IMR-90 (cell line): ENCODE data around the gene SEMA3C. TPM values are rescaled to one million over a fixed set of nuclear protein-coding genes. Genes with fewer than 3 reads are reported as not detected.

Experiments
- ATAC-seq: fragments of 200-7000 bp; cut with Tn5 transposase; 2 replicates; pipeline ENCODE4 v1.9.1; 2020; ENCODE audit warnings: low read depth, mild to moderate bottlenecking, moderate library complexity
- BruUV-seq: library from RNA; stranded (reverse); fragments of 400-500 nt; replicated peaks from 2 replicates; lab custom pipeline; 2021; lab: Mats Ljungman, UMichigan
- CTCF ChIA-PET: fragments of 300-600 bp; formaldehyde crosslinking; extraction: SDS; loops from one replicate; lab custom pipeline; 2021; ENCODE audit warnings: antibody characterized with exemption; lab: Yijun Ruan, JAX
- POLR2A ChIA-PET: fragments of 300-600 bp; sonication (Branson Sonifier 250); formaldehyde crosslinking; loops from one replicate; lab custom pipeline; 2022; ENCODE audit warnings: antibody characterized with exemption; ENCODE audit not compliant: unreplicated experiment; lab: Charles Lee
- DNase-seq: peaks from one replicate; pipeline ENCODE4 v3.0.0; 2013
- H2AFZ ChIP-seq: replicated peaks from 2 replicates; pipeline ENCODE3; 2013; ENCODE audit warnings: low read length, mild to moderate bottlenecking; ENCODE audit not compliant: poor library complexity
- H2AK5ac ChIP-seq: 2 replicates; pipeline ENCODE4 v1.6.1; 2013; ENCODE audit warnings: low read depth, low read length, inconsistent platforms
- H2AK9ac ChIP-seq: replicated peaks from 2 replicates; pipeline ENCODE3; 2013; ENCODE audit warnings: mild to moderate bottlenecking, low read depth, low read length, moderate library complexity; ENCODE audit not compliant: poor library complexity
- H2BK120ac ChIP-seq: 2 replicates; pipeline ENCODE4 v1.6.1; 2013; ENCODE audit warnings: low read depth, low read length, inconsistent platforms
- H2BK15ac ChIP-seq: 3 replicates; pipeline ENCODE4 v1.6.1; 2013; ENCODE audit warnings: low read depth, low read length, inconsistent platforms
- H2BK20ac ChIP-seq: 2 replicates; pipeline ENCODE4 v1.6.1; 2013; ENCODE audit warnings: low read depth, mild to moderate bottlenecking, inconsistent platforms, low read length, moderate library complexity
- H2BK5ac ChIP-seq: 2 replicates; pipeline ENCODE4 v1.6.1; 2013; ENCODE audit warnings: mild to moderate bottlenecking, low read depth, low read length, inconsistent platforms; ENCODE audit not compliant: poor library complexity, severe bottlenecking
- H3K14ac ChIP-seq: replicated peaks from 2 replicates; pipeline ENCODE4 v1.6.1; 2013; ENCODE audit warnings: low read depth, low read length, inconsistent platforms
- H3K18ac ChIP-seq: 2 replicates; pipeline ENCODE4 v1.6.1; 2013; ENCODE audit warnings: low read depth, low read length, control low read depth
- H3K23ac ChIP-seq: 2 replicates; pipeline ENCODE4 v1.6.1; 2013; ENCODE audit warnings: low read depth, low read length, inconsistent platforms
- H3K27ac ChIP-seq: 2 replicates; pipeline ENCODE4 v1.5.1; 2013; ENCODE audit warnings: mild to moderate bottlenecking, control low read depth, low read length; ENCODE audit not compliant: insufficient read depth
- H3K27me3 ChIP-seq: 2 replicates; pipeline ENCODE4 v1.6.1; 2013; ENCODE audit warnings: low read length; ENCODE audit not compliant: control insufficient read depth, insufficient read depth
- H3K36me3 ChIP-seq: 2 replicates; pipeline ENCODE4 v1.6.1; 2013; ENCODE audit warnings: low read length, mixed read lengths; ENCODE audit not compliant: control insufficient read depth, insufficient read depth
- H3K4ac ChIP-seq: 2 replicates; pipeline ENCODE4 v1.6.1; 2013; ENCODE audit warnings: low read depth, low read length, inconsistent platforms
- H3K4me1 ChIP-seq: 2 replicates; pipeline ENCODE4 v1.6.1; 2013; ENCODE audit warnings: low read length, mixed read lengths; ENCODE audit not compliant: control insufficient read depth, insufficient read depth
- H3K4me2 ChIP-seq: 2 replicates; pipeline ENCODE4 v1.6.1; 2013; ENCODE audit warnings: low read depth, mild to moderate bottlenecking, control low read depth, low read length, moderate library complexity
- H3K4me3 ChIP-seq: 2 replicates; pipeline ENCODE4 v1.5.1; 2013; ENCODE audit warnings: low read depth, mild to moderate bottlenecking, control low read depth, low read length, moderate library complexity; ENCODE audit not compliant: insufficient read depth
- H3K56ac ChIP-seq: 2 replicates; pipeline ENCODE4 v1.6.1; 2013; ENCODE audit warnings: low read length, inconsistent platforms; ENCODE audit not compliant: insufficient read depth; ENCODE audit errors: extremely low read depth
- H3K79me1 ChIP-seq, 2 experiments: 2 replicates each; pipeline ENCODE4 v1.6.1; 2013; ENCODE audit warnings: low read length in 2 of 2, inconsistent platforms in 1 of 2, low read depth in 1 of 2
- H3K9ac ChIP-seq: 2 replicates; pipeline ENCODE4 v1.6.1; 2013; ENCODE audit warnings: low read depth, low read length, control low read depth
- H3K9me1 ChIP-seq: 2 replicates; pipeline ENCODE4 v1.6.1; 2013; ENCODE audit warnings: low read length, inconsistent platforms; ENCODE audit not compliant: insufficient read depth
- H3K9me3 ChIP-seq: 2 replicates; pipeline ENCODE4 v1.6.1; 2013; ENCODE audit warnings: low read length; ENCODE audit not compliant: control insufficient read depth, insufficient read depth
- H4K20me1 ChIP-seq: 2 replicates; pipeline ENCODE4 v1.6.1; 2013; ENCODE audit warnings: low read length, inconsistent platforms; ENCODE audit not compliant: insufficient read depth
- H4K5ac ChIP-seq: 2 replicates; pipeline ENCODE4 v1.6.1; 2013; ENCODE audit warnings: mild to moderate bottlenecking, low read depth, low read length, control low read depth
- H4K8ac ChIP-seq, 2 experiments: 2 replicates each; pipeline ENCODE4 v1.6.1; 2013; ENCODE audit warnings: low read depth in 2 of 2, low read length in 2 of 2, control low read depth in 1 of 2, inconsistent platforms in 1 of 2
- H4K91ac ChIP-seq: 2 replicates; pipeline ENCODE4 v1.6.1; 2013; ENCODE audit warnings: low read depth, low read length, inconsistent platforms; ENCODE audit not compliant: insufficient read depth
- CHD1 ChIP-seq: IDR thresholded peaks from 2 replicates; pipeline ENCODE4 v1.6.1; 2012; ENCODE audit warnings: low read depth, low read length, improper control_type of control experiment
- MXI1 ChIP-seq: IDR thresholded peaks from 2 replicates; pipeline ENCODE4 v1.6.1; 2012; ENCODE audit warnings: low read depth, mild to moderate bottlenecking, low read length, moderate library complexity, borderline replicate concordance
- NFE2L2 ChIP-seq: fragments of 150-350 bp; IDR thresholded peaks from 2 replicates; pipeline ENCODE4 v1.6.1; 2016; ENCODE audit warnings: low read depth, mild to moderate bottlenecking, low read length
- POLR2A ChIP-seq: IDR thresholded peaks from 2 replicates; pipeline ENCODE4 v1.6.1; 2012; ENCODE audit warnings: mild to moderate bottlenecking, low read depth, low read length
- RAD21 ChIP-seq: IDR thresholded peaks from 2 replicates; pipeline ENCODE4 v1.6.1; 2012; ENCODE audit warnings: low read length, improper control_type of control experiment
- WGBS, 2 experiments: methylation state at CpG; one replicate each; pipeline versions ENCODE4 v1.1.5 to v1.1.7; 2013; ENCODE audit warnings: missing lambda C conversion rate in 2 of 2; ENCODE audit not compliant: insufficient read length in 1 of 2; ENCODE audit errors: extremely low coverage in 2 of 2; 5-methylcytosine and 5-hydroxymethylcytosine counted together
- dilution Hi-C: fragments of 300-500 bp; cut with HindIII; formaldehyde crosslinking; loops from one replicate; pipeline ENCODE4 v1.14.3; 2018; ENCODE audit warnings: low sequenced_read_pairs; ENCODE audit not compliant: unreplicated experiment
- in situ Hi-C: fragments of 300-500 bp; cut with MboI; formaldehyde crosslinking; loops from 3 replicates; pipeline ENCODE4 v1.14.3; 2019; ENCODE audit warnings: low sequenced_read_pairs, inconsistent platforms, mixed read lengths
- intact Hi-C: fragments of 100-400 bp; cut with micrococcal nuclease; formaldehyde crosslinking; loops from 2 replicates; pipeline ENCODE4 v1.10.0; 2022
- polyA plus RNA-seq, 3 experiments: library from polyadenylated mRNA; depleted of rRNA; stranded (reverse); fragments of >200 nt; gene quantifications; 2 replicates each; pipeline ENCODE4 v1.2.3, GENCODE V29; 2012; ENCODE audit warnings: low replicate concordance in 1 of 3
- total RNA-seq: library from RNA; depleted of rRNA; stranded (reverse); fragments of >200 nt; gene quantifications from 2 replicates; pipeline ENCODE4 v1.2.3, GENCODE V29; 2012
- TF ChIP-seq, protein P1 (sequence below): conservative IDR thresholded peaks from 2 replicates; pipeline ENCODE4 v1.5.1; 2012; ENCODE audit warnings: mild to moderate bottlenecking, low read depth, low read length, improper control_type of control experiment
- TF ChIP-seq, protein P2 (sequence below): fragments of 150-350 bp; IDR thresholded peaks from 2 replicates; pipeline ENCODE4 v1.6.1; 2017; ENCODE audit warnings: mild to moderate bottlenecking, antibody characterized with exemption, low read length, low read depth

SEMA3C gene
- total and polyA plus RNA-seq, 2 of the 4 experiments (the other 2 are of a cell fraction), result 21.2 to 97.1 TPM

DNA sequence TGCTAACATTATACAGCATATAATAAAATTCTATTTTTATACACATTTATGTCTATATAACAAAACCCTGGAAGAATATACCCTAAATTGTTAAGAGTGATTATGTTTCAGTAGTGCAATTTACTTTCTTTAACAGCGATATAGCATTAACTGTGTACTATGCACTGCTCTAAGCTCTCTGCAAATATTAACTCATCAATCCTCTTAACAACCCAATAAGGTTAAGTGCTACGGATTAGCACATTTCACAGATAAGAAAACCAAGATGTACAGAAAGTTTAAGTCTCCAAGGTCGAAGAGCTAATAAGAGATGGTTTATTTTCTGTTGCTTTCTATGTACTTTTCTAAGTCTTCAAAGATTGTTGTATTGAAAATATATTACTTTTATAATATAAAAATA lies 95.8 kb downstream of the SEMA3C start:
- no peak overlapping the region for H2AFZ ChIP-seq
- TF ChIP-seq NFE2L2 (no peak), MXI1 (no peak), RAD21 (no peak), POLR2A (no peak), CHD1 (no peak)
- TF ChIP-seq, protein P1, sequence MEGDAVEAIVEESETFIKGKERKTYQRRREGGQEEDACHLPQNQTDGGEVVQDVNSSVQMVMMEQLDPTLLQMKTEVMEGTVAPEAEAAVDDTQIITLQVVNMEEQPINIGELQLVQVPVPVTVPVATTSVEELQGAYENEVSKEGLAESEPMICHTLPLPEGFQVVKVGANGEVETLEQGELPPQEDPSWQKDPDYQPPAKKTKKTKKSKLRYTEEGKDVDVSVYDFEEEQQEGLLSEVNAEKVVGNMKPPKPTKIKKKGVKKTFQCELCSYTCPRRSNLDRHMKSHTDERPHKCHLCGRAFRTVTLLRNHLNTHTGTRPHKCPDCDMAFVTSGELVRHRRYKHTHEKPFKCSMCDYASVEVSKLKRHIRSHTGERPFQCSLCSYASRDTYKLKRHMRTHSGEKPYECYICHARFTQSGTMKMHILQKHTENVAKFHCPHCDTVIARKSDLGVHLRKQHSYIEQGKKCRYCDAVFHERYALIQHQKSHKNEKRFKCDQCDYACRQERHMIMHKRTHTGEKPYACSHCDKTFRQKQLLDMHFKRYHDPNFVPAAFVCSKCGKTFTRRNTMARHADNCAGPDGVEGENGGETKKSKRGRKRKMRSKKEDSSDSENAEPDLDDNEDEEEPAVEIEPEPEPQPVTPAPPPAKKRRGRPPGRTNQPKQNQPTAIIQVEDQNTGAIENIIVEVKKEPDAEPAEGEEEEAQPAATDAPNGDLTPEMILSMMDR, result no peak
- TF ChIP-seq, protein P2, sequence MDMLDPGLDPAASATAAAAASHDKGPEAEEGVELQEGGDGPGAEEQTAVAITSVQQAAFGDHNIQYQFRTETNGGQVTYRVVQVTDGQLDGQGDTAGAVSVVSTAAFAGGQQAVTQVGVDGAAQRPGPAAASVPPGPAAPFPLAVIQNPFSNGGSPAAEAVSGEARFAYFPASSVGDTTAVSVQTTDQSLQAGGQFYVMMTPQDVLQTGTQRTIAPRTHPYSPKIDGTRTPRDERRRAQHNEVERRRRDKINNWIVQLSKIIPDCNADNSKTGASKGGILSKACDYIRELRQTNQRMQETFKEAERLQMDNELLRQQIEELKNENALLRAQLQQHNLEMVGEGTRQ, result no peak
- ATAC-seq, result no peak
- dilution Hi-C loops (no loop called here), intact Hi-C loops (loop anchor here (10.0 kb wide), 1 partner anchor 292 kb away; no protein-coding TSS in a partner anchor), in situ Hi-C loops (no loop called here)
- H3K9ac ChIP-seq, result no peak overlapping the region
- 0 out of 2 replicates have a peak, but pooled peaks cover 2% of the 10 kb centered on the region for H3K4me1 ChIP-seq
- H4K8ac ChIP-seq, result no peak overlapping the region
- H3K14ac ChIP-seq, result no peak overlapping the region
- H4K20me1 ChIP-seq, result no peaks in the 10 kb centered on the region
- no peak overlapping the region for H3K18ac ChIP-seq
- no TSS peak for BruUV-seq
- no CpG with 5 or more reads among the region's 3 CpGs for WGBS, 2 experiments
- H3K4me3 ChIP-seq, result no peak overlapping the region
- no peak overlapping the region for H2BK20ac ChIP-seq
- H3K4ac ChIP-seq, result no peak overlapping the region
- POLR2A ChIA-PET, result no interaction called here
- no peak overlapping the region for H4K91ac ChIP-seq
- H3K36me3 ChIP-seq, result no peaks in the 10 kb centered on the region
- H2BK5ac ChIP-seq, result no peak overlapping the region
- H3K79me1 ChIP-seq, result no peaks in the 10 kb centered on the region; a peak in 2 of 4 replicates
- H3K27me3 ChIP-seq, result no peaks in the 10 kb centered on the region
- no peak overlapping the region for H2BK15ac ChIP-seq
- CTCF ChIA-PET, result no interaction called here
- no peaks in the 10 kb centered on the region for H3K9me1 ChIP-seq
- no peak overlapping the region for H2AK5ac ChIP-seq
- H3K9me3 ChIP-seq, result no peaks in the 10 kb centered on the region
- no peak overlapping the region for H3K4me2 ChIP-seq
- no peak for DNase-seq
- H2BK120ac ChIP-seq, result no peak overlapping the region
- no peak overlapping the region for H4K5ac ChIP-seq
- no peak overlapping the region for H3K27ac ChIP-seq
- H2AK9ac ChIP-seq, result no peak overlapping the region
- no peak overlapping the region for H3K23ac ChIP-seq
- H3K56ac ChIP-seq, result no peak overlapping the region
